DOHH2 (cell line): ENCODE results near the gene IMMP2L.

Experiments used
- CTCF ChIP-seq: fragments of 200-600 bp; sonication (generic); IDR thresholded peaks from one replicate; pipeline ENCODE4 v1.5.1; 2014; ENCODE audit warnings: antibody characterized with exemption, mild to moderate bottlenecking, low read depth, low read length; ENCODE audit not compliant: poor library complexity, severe bottlenecking
- EZH2phosphoT487 ChIP-seq: fragments of 200-600 bp; sonication (generic); IDR thresholded peaks from 2 replicates; pipeline ENCODE4 v1.6.1; 2017; ENCODE audit warnings: borderline replicate concordance, mild to moderate bottlenecking, antibody characterized with exemption, low read length, moderate library complexity, mixed read lengths

- TF ChIP-seq CTCF (no peak), EZH2phosphoT487 (no peak)
Observed at GRCh38 chr7:111324228-111324627, 238.1 kb downstream of the IMMP2L start.
